ENCODE measurements around the gene NOTCH1.

Gene NOTCH1

GRCh38 chr9:136543280-136543679 is 2.6 kb downstream of the NOTCH1 start:
- CTCF ChIA-PET: interaction anchor here (0.6 kb wide), 1 partner anchor 55 kb away, joined by 3 read pairs; no protein-coding TSS in a partner anchor
- POLR2A ChIA-PET: interaction anchor here (0.5 kb wide), 1 partner anchor 22 kb away, joined by 3 read pairs; no protein-coding TSS in a partner anchor
- peaks cover 3% of the 10 kb centered on the region; the same call in 1 of the 2 replicates for H3K4me1 ChIP-seq (ENCODE audit: control insufficient read depth, insufficient read depth, low read length)
- H3K36me3 ChIP-seq (ENCODE audit: control insufficient read depth in 2 of 2, insufficient read depth in 1 of 2, low read length in 2 of 2): peaks cover 0 to 18% of the 10 kb centered on the region in 2 experiments; a peak in 1 of 3 replicates
- H3K4me3 ChIP-seq (ENCODE audit: low read depth, low read length): no peak overlapping the region
- no peaks in the 10 kb centered on the region for H3K9me3 ChIP-seq (ENCODE audit: control insufficient read depth, insufficient read depth, low read depth, low read length)
- no peak overlapping the region for H3K27ac ChIP-seq (ENCODE audit: extremely low read depth, low read depth, low read length)
- TF ChIP-seq GLIS1 (tag by site-specific recombination; IDR thresholded peaks at IDR 0.05): peak; percentile 52
- no peak for TF ChIP-seq ZNF791 (tag by site-specific recombination; IDR thresholded peaks at IDR 0.05)
- no peak for TF ChIP-seq ZNF112 (tag by site-specific recombination; IDR thresholded peaks at IDR 0.05)
- peak; percentile 25; the same call in 1 of the 2 replicates for TF ChIP-seq GLIS2 (tag by site-specific recombination; IDR thresholded peaks at IDR 0.05)
- no peak for TF ChIP-seq ZNF114 (tag by site-specific recombination; IDR thresholded peaks at IDR 0.05)
- TF ChIP-seq ZIC2 (tag by site-specific recombination; IDR thresholded peaks at IDR 0.05): no peak
- TF ChIP-seq BCL11B (tag by site-specific recombination; IDR thresholded peaks at IDR 0.05; ENCODE audit: low read depth): no peak
- TF ChIP-seq ZNF529 (tag by site-specific recombination; IDR thresholded peaks at IDR 0.05; ENCODE audit: insufficient replicate concordance): no peak
- TF ChIP-seq ZBTB21 (tag by site-specific recombination; IDR thresholded peaks at IDR 0.05): no peak
- no peak for TF ChIP-seq ZNF426 (tag by site-specific recombination; IDR thresholded peaks at IDR 0.05)
- TF ChIP-seq PRDM10 (tag by site-specific recombination; IDR thresholded peaks at IDR 0.05): no peak
- no peak for TF ChIP-seq HOXC10 (CRISPR knock-in tag; IDR thresholded peaks at IDR 0.05)
- no peak for TF ChIP-seq ZNF629 (tag by site-specific recombination; IDR thresholded peaks at IDR 0.05)
- TF ChIP-seq ZNF449 (tag by site-specific recombination; IDR thresholded peaks at IDR 0.05): no peak
- TF ChIP-seq ZNF175 (tag by site-specific recombination; IDR thresholded peaks at IDR 0.05): no peak
- no peak for TF ChIP-seq ZNF433 (tag by site-specific recombination; IDR thresholded peaks at IDR 0.05; ENCODE audit: low read depth)
- TF ChIP-seq SP7 (tag by site-specific recombination; IDR thresholded peaks at IDR 0.05): no peak
- TF ChIP-seq ZFHX2 (tag by site-specific recombination; conservative IDR thresholded peaks at IDR 0.05): no peak
- no peak for TF ChIP-seq ZNF37A (tag by site-specific recombination; IDR thresholded peaks at IDR 0.05)
- TF ChIP-seq ZNF423 (tag by site-specific recombination; IDR thresholded peaks at IDR 0.05): peak; percentile 42; the same call in 1 of the 2 replicates
- TF ChIP-seq HIC1 (tag by site-specific recombination; IDR thresholded peaks at IDR 0.05): peak; percentile 94
- no peak for TF ChIP-seq ZNF610 (tag by site-specific recombination; IDR thresholded peaks at IDR 0.05; ENCODE audit: borderline replicate concordance)
- TF ChIP-seq SETDB1 (IDR thresholded peaks at IDR 0.05; ENCODE audit: insufficient read length, low read length): no peak
